Neuronal stem cell (in vitro differentiated cells): Measurements from ENCODE around the gene ABHD2.
"Not testable (repeated sequence)": the region's sequence is repeated elsewhere in the genome, so short reads cannot be mapped to it uniquely, and the experiment has no call there.

ENCODE experiments used
- DNase-seq: peaks from one replicate; pipeline ENCODE4 v3.0.0-alpha.2; 2013; ENCODE audit warnings: low spot score
- H2AFZ ChIP-seq: one replicate; pipeline ENCODE4 v1.6.1; 2013; ENCODE audit warnings: mild to moderate bottlenecking, low read length, inconsistent platforms
- H2AK5ac ChIP-seq: 2 replicates; pipeline ENCODE4 v1.6.1; 2013; ENCODE audit warnings: low read depth, mild to moderate bottlenecking, inconsistent platforms, low read length, moderate library complexity, mixed read lengths
- H2BK120ac ChIP-seq: 2 replicates; pipeline ENCODE4 v1.6.1; 2013; ENCODE audit warnings: low read depth, mild to moderate bottlenecking, inconsistent platforms, low read length, moderate library complexity, mixed read lengths
- H2BK12ac ChIP-seq: one replicate; pipeline ENCODE4 v1.6.1; 2013; ENCODE audit warnings: low read length, inconsistent platforms
- H2BK15ac ChIP-seq: 2 replicates; pipeline ENCODE4 v1.6.1; 2013; ENCODE audit warnings: mild to moderate bottlenecking, low read length, inconsistent platforms, mixed read lengths
- H2BK5ac ChIP-seq: one replicate; pipeline ENCODE4 v1.6.1; 2013; ENCODE audit warnings: inconsistent platforms, mild to moderate bottlenecking, low read length, moderate library complexity
- H3K14ac ChIP-seq: one replicate; pipeline ENCODE4 v1.6.1; 2013; ENCODE audit warnings: low read length, inconsistent platforms
- H3K18ac ChIP-seq: 2 replicates; pipeline ENCODE4 v1.6.1; 2013; ENCODE audit warnings: low read length, inconsistent platforms
- H3K23ac ChIP-seq: 2 replicates; pipeline ENCODE4 v1.6.1; 2013; ENCODE audit warnings: low read depth, mild to moderate bottlenecking, mixed read lengths, low read length, inconsistent platforms; ENCODE audit not compliant: poor library complexity
- H3K27ac ChIP-seq: replicated peaks from 3 replicates; pipeline ENCODE4 v1.5.1; 2013; ENCODE audit warnings: low read length, inconsistent platforms
- H3K27me3 ChIP-seq, 3 experiments: 2 replicates each; pipeline ENCODE4 v1.6.1; 2013; ENCODE audit warnings: low read length in 3 of 3, mild to moderate bottlenecking in 2 of 3, inconsistent platforms in 1 of 3, low read depth in 1 of 3, mixed read lengths in 1 of 3, moderate library complexity in 1 of 3; ENCODE audit not compliant: control insufficient read depth in 3 of 3, insufficient read depth in 3 of 3
- H3K36me3 ChIP-seq, 2 donors: replicated peaks in 1 of 2; 2 replicates each; pipeline ENCODE4 v1.6.1; 2013; ENCODE audit warnings: low read length in 2 of 2; ENCODE audit not compliant: control insufficient read depth in 2 of 2, insufficient read depth in 2 of 2
- H3K4ac ChIP-seq: 2 replicates; pipeline ENCODE4 v1.6.1; 2013; ENCODE audit warnings: inconsistent platforms, mild to moderate bottlenecking, low read length, moderate library complexity
- H3K4me1 ChIP-seq, 2 donors: 1 replicate in 1 of 2; 2 replicates in 1 of 2; pipeline ENCODE4 v1.6.1; 2013; ENCODE audit warnings: low read length in 2 of 2, low read depth in 1 of 2; ENCODE audit not compliant: control insufficient read depth in 2 of 2, insufficient read depth in 1 of 2
- H3K4me2 ChIP-seq: one replicate; pipeline ENCODE4 v1.6.1; 2013; ENCODE audit warnings: mild to moderate bottlenecking, low read length, inconsistent platforms; ENCODE audit not compliant: insufficient read depth, poor library complexity, severe bottlenecking
- H3K4me3 ChIP-seq, 2 donors: 2 replicates each; pipeline ENCODE4 v1.5.1; 2013; ENCODE audit warnings: low read length in 2 of 2, mild to moderate bottlenecking in 2 of 2, inconsistent platforms in 1 of 2, moderate library complexity in 1 of 2
- H3K79me1 ChIP-seq: one replicate; pipeline ENCODE4 v1.6.1; 2013; ENCODE audit warnings: low read depth, mild to moderate bottlenecking, inconsistent platforms, low read length, moderate library complexity
- H3K9ac ChIP-seq: one replicate; pipeline ENCODE4 v1.6.1; 2013; ENCODE audit warnings: mild to moderate bottlenecking, low read depth, low read length, inconsistent platforms; ENCODE audit not compliant: poor library complexity
- H3K9me3 ChIP-seq, 2 donors: replicated peaks in 1 of 2; 2 replicates each; pipeline versions ENCODE3 to v1.6.1; 2013; ENCODE audit warnings: low read length in 2 of 2, mild to moderate bottlenecking in 2 of 2, inconsistent platforms in 1 of 2, low read depth in 1 of 2, mixed read lengths in 1 of 2, moderate library complexity in 1 of 2; ENCODE audit not compliant: control insufficient read depth in 2 of 2, insufficient read depth in 1 of 2
- H4K8ac ChIP-seq: one replicate; pipeline ENCODE4 v1.6.1; 2013; ENCODE audit warnings: low read depth, mild to moderate bottlenecking, inconsistent platforms, low read length, moderate library complexity
- H4K91ac ChIP-seq: one replicate; pipeline ENCODE4 v1.6.1; 2013; ENCODE audit warnings: low read length, low read depth, mild to moderate bottlenecking, inconsistent platforms; ENCODE audit not compliant: poor library complexity
- WGBS, 2 donors: extraction: QIAGEN DNeasy Blood & Tissue Kit; methylation state at CpG; one replicate each; pipeline ENCODE4 v1.1.7; 2013; ENCODE audit warnings: missing lambda C conversion rate in 2 of 2, mixed read lengths in 1 of 2; ENCODE audit not compliant: insufficient read length in 2 of 2, insufficient replicate concordance in 1 of 2; ENCODE audit errors: extremely low coverage in 2 of 2; 5-methylcytosine and 5-hydroxymethylcytosine counted together

The ABHD2 gene

GRCh38 chr15:89244574-89244903 is 156.3 kb downstream of the ABHD2 start:
- H3K36me3 ChIP-seq: peaks cover 7 to 41% of the 10 kb centered on the region in 2 donors
- peaks cover 5 to 7% of the 10 kb centered on the region in 2 donors for H3K4me1 ChIP-seq
- no peak overlapping the region for H2BK15ac ChIP-seq
- H3K79me1 ChIP-seq: peaks cover 2% of the 10 kb centered on the region
- H3K14ac ChIP-seq: no peak overlapping the region
- H3K4me2 ChIP-seq: peak overlapping the region; percentile 70
- whole genome bisulfite sequencing, 2 donors: no CpG with 5 or more reads among the region's 6 CpGs
- H4K8ac ChIP-seq: no peak overlapping the region
- no peak for DNase-seq
- no peak overlapping the region for H3K27ac ChIP-seq
- peaks cover 3 to 17% of the 10 kb centered on the region in 2 donors for H3K9me3 ChIP-seq
- H4K91ac ChIP-seq: no peak overlapping the region
- peak overlapping the region; percentile 88 for H2AFZ ChIP-seq
- no peak overlapping the region for H2BK120ac ChIP-seq
- H2BK12ac ChIP-seq: no peak overlapping the region
- no peaks in the 10 kb centered on the region for H3K27me3 ChIP-seq
- H2AK5ac ChIP-seq: no peak overlapping the region
- H3K18ac ChIP-seq: no peak overlapping the region
- peak overlapping the region; percentile 64 for H3K9ac ChIP-seq
- H3K23ac ChIP-seq: no peak overlapping the region
- H2BK5ac ChIP-seq: no peak overlapping the region
- H3K4me3 ChIP-seq: peak overlapping the region; percentile 84 to 97
- no peak overlapping the region for H3K4ac ChIP-seq

GRCh38 chr15:89247446-89247845 is 159.2 kb downstream of the ABHD2 start:
- no peak overlapping the region for H4K8ac ChIP-seq
- no peak overlapping the region for H2BK15ac ChIP-seq
- no peak overlapping the region for H4K91ac ChIP-seq
- H3K4me1 ChIP-seq: peaks cover 5 to 7% of the 10 kb centered on the region in 2 donors
- no peak overlapping the region for H3K18ac ChIP-seq
- no peaks in the 10 kb centered on the region for H3K27me3 ChIP-seq
- peaks cover 3 to 38% of the 10 kb centered on the region in 2 donors for H3K9me3 ChIP-seq
- H3K4ac ChIP-seq: no peak overlapping the region
- no peak overlapping the region for H2BK5ac ChIP-seq
- no peak overlapping the region for H2AK5ac ChIP-seq
- no peak overlapping the region for H2BK120ac ChIP-seq
- whole genome bisulfite sequencing, 2 donors: no CpG with 5 or more reads among the region's 2 CpGs
- H3K4me2 ChIP-seq: no peak overlapping the region
- peaks cover 7 to 69% of the 10 kb centered on the region in 2 donors for H3K36me3 ChIP-seq
- no peak overlapping the region for H3K4me3 ChIP-seq
- peaks cover 2% of the 10 kb centered on the region for H3K79me1 ChIP-seq
- H3K9ac ChIP-seq: no peak overlapping the region
- H3K23ac ChIP-seq: no peak overlapping the region
- no peak overlapping the region for H2AFZ ChIP-seq
- H3K27ac ChIP-seq: no peak overlapping the region
- no peak for DNase-seq
- no peak overlapping the region for H3K14ac ChIP-seq
- no peak overlapping the region for H2BK12ac ChIP-seq

GRCh38 chr15:89248584-89248983 is 160.3 kb downstream of the ABHD2 start:
- no peak overlapping the region for H4K8ac ChIP-seq
- H3K4me2 ChIP-seq: no peak overlapping the region
- no peak overlapping the region for H3K23ac ChIP-seq
- H3K9ac ChIP-seq: no peak overlapping the region
- peaks cover 2 to 5% of the 10 kb centered on the region in 2 donors for H3K4me1 ChIP-seq
- no peak overlapping the region for H3K27ac ChIP-seq
- no peak for DNase-seq
- no peaks in the 10 kb centered on the region for H3K27me3 ChIP-seq
- H2AK5ac ChIP-seq: no peak overlapping the region
- H3K4me3 ChIP-seq: no peak overlapping the region
- no peak overlapping the region for H4K91ac ChIP-seq
- no peak overlapping the region for H2BK12ac ChIP-seq
- no peak overlapping the region for H2BK5ac ChIP-seq
- H3K36me3 ChIP-seq: peaks cover 7 to 80% of the 10 kb centered on the region in 2 donors
- no peak overlapping the region for H2BK15ac ChIP-seq
- H3K4ac ChIP-seq: no peak overlapping the region
- no peak overlapping the region for H3K18ac ChIP-seq
- WGBS, 2 donors: no CpG with 5 or more reads among the region's 2 CpGs
- H2BK120ac ChIP-seq: no peak overlapping the region
- peaks cover 2% of the 10 kb centered on the region for H3K79me1 ChIP-seq
- H3K14ac ChIP-seq: no peak overlapping the region
- peaks cover 3 to 38% of the 10 kb centered on the region in 2 donors for H3K9me3 ChIP-seq
- H2AFZ ChIP-seq: no peak overlapping the region

GRCh38 chr15:89250142-89250541 is 161.9 kb downstream of the ABHD2 start:
- DNase-seq, H3K14ac ChIP-seq, H2BK120ac ChIP-seq, H2BK15ac ChIP-seq, H2BK12ac ChIP-seq, H3K9ac ChIP-seq, H2AK5ac ChIP-seq, H3K27ac ChIP-seq, H4K8ac ChIP-seq, H3K79me1 ChIP-seq, H3K23ac ChIP-seq, H3K18ac ChIP-seq, H3K4ac ChIP-seq, H2AFZ ChIP-seq, H3K4me3 ChIP-seq, H3K4me2 ChIP-seq, H3K27me3 ChIP-seq, H2BK5ac ChIP-seq, H4K91ac ChIP-seq, H3K4me1 ChIP-seq: not testable (repeated sequence)
- WGBS, 2 donors: no CpG with 5 or more reads among the region's 5 CpGs
- peaks cover 3 to 41% of the 10 kb centered on the region in 2 donors for H3K9me3 ChIP-seq
- peaks cover 17 to 96% of the 10 kb centered on the region in 2 donors for H3K36me3 ChIP-seq
